WTC11 (cell line): ENCODE data around the gene BTD. TPM values are rescaled to one million over a fixed set of nuclear protein-coding genes. Genes with fewer than 3 reads are reported as not detected.
A peak's percentile ranks its signal among the peaks of the same experiment; 100 is the strongest.

ENCODE experiments used
- ATAC-seq: fragments of 200-7000 bp; cut with Tn5 transposase; 2 replicates; pipeline ENCODE4 v1.10.0; 2021; ENCODE audit warnings: mild to moderate bottlenecking, moderate library complexity
- CTCF ChIA-PET: fragments of 300-600 bp; sonication (Branson Sonifier 250); formaldehyde crosslinking; loops from one replicate; lab custom pipeline; 2021; ENCODE audit warnings: antibody characterized with exemption; lab: Charles Lee
- POLR2A ChIA-PET: fragments of 350-600 bp; sonication (Branson Sonifier 250); formaldehyde crosslinking; loops from one replicate; lab custom pipeline; 2021; ENCODE audit warnings: antibody characterized with exemption; lab: Charles Lee
- DNase-seq: peaks from one replicate; pipeline ENCODE4 v3.0.0; 2021; ENCODE audit warnings: low spot score
- H3K27ac Mint-ChIP-seq: 2 replicates; pipeline ENCODE4 v1.8.0; 2021; ENCODE audit warnings: mixed read lengths
- H3K27me3 Mint-ChIP-seq: 2 replicates; pipeline ENCODE4 v1.8.0; 2021; ENCODE audit warnings: low read depth, mild to moderate bottlenecking, moderate library complexity, mixed read lengths
- H3K36me3 Mint-ChIP-seq: 2 replicates; pipeline ENCODE4 v1.8.0; 2021; ENCODE audit warnings: mixed read lengths
- H3K4me1 Mint-ChIP-seq: 2 replicates; pipeline ENCODE4 v1.8.0; 2022; ENCODE audit warnings: mixed read lengths
- H3K4me3 Mint-ChIP-seq: 2 replicates; pipeline ENCODE4 v1.8.0; 2021; ENCODE audit warnings: mild to moderate bottlenecking, moderate library complexity, mixed read lengths
- H3K9me3 Mint-ChIP-seq: 2 replicates; pipeline ENCODE4 v1.8.0; 2021; ENCODE audit warnings: mixed read lengths
- ARID4B ChIP-seq: sonication (generic); formaldehyde crosslinking; IDR thresholded peaks from 2 replicates; pipeline ENCODE4 v1.8.0; 2023; ENCODE audit warnings: missing genetic modification reagents, mild to moderate bottlenecking, borderline replicate concordance
- CBFB ChIP-seq: sonication (generic); formaldehyde crosslinking; IDR thresholded peaks from 2 replicates; pipeline ENCODE4 v1.8.1; 2022; ENCODE audit warnings: mild to moderate bottlenecking, low read depth, missing genetic modification reagents
- CTCF ChIP-seq: fragments of 200-600 bp; IDR thresholded peaks from 2 replicates; pipeline ENCODE4 v1.8.0; 2022; ENCODE audit warnings: antibody characterized with exemption
- E2F1 ChIP-seq: sonication (generic); formaldehyde crosslinking; IDR thresholded peaks from 2 replicates; pipeline ENCODE4 v1.8.0; 2022; ENCODE audit warnings: mild to moderate bottlenecking, missing genetic modification reagents
- EMX1 ChIP-seq: fragments of 250-450 bp; sonication (Bioruptor Pico); IDR thresholded peaks from 2 replicates; pipeline ENCODE4 v1.8.0; 2021; ENCODE audit warnings: mild to moderate bottlenecking
- ETV6 ChIP-seq: sonication (generic); formaldehyde crosslinking; IDR thresholded peaks from 2 replicates; pipeline ENCODE4 v1.8.1; 2022; ENCODE audit warnings: mild to moderate bottlenecking, missing genetic modification reagents
- FOXK1 ChIP-seq: sonication (generic); formaldehyde crosslinking; IDR thresholded peaks from 2 replicates; pipeline ENCODE4 v1.8.0; 2022; ENCODE audit warnings: mild to moderate bottlenecking, moderate library complexity, missing genetic modification reagents
- HMGA2 ChIP-seq: fragments of 250-450 bp; sonication (Bioruptor Pico); IDR thresholded peaks from 2 replicates; pipeline ENCODE4 v1.4.0; 2021; ENCODE audit warnings: mild to moderate bottlenecking, moderate library complexity
- IRF2 ChIP-seq: sonication (generic); formaldehyde crosslinking; IDR thresholded peaks from 2 replicates; pipeline ENCODE4 v1.8.0; 2022; ENCODE audit warnings: low read depth, missing genetic modification reagents, borderline replicate concordance
- NFATC4 ChIP-seq: fragments of 250-450 bp; sonication (Bioruptor Pico); IDR thresholded peaks from 2 replicates; pipeline ENCODE4 v1.9.0; 2021; ENCODE audit warnings: mild to moderate bottlenecking
- NFE2L1 ChIP-seq: sonication (generic); formaldehyde crosslinking; IDR thresholded peaks from 2 replicates; pipeline ENCODE4 v1.8.1; 2023; ENCODE audit warnings: missing genetic modification reagents
- NR3C1 ChIP-seq: sonication (generic); formaldehyde crosslinking; conservative IDR thresholded peaks from 2 replicates; pipeline ENCODE4 v1.8.1; 2023; ENCODE audit warnings: low read depth, mild to moderate bottlenecking, missing genetic modification reagents
- PRDM15 ChIP-seq: sonication (generic); formaldehyde crosslinking; IDR thresholded peaks from 2 replicates; pipeline ENCODE4 v1.8.0; 2022; ENCODE audit warnings: missing genetic modification reagents
- SOX15 ChIP-seq: fragments of 250-450 bp; sonication (Bioruptor Pico); IDR thresholded peaks from 2 replicates; pipeline ENCODE4 v1.9.0; 2021; ENCODE audit warnings: mild to moderate bottlenecking
- SP1 ChIP-seq: sonication (generic); formaldehyde crosslinking; conservative IDR thresholded peaks from 2 replicates; pipeline ENCODE4 v1.8.1; 2022; ENCODE audit warnings: missing genetic modification reagents
- STAT6 ChIP-seq: sonication (generic); formaldehyde crosslinking; conservative IDR thresholded peaks from 2 replicates; pipeline ENCODE4 v1.8.1; 2023; ENCODE audit warnings: mild to moderate bottlenecking, low read depth, missing genetic modification reagents, moderate library complexity
- TP53 ChIP-seq: sonication (generic); formaldehyde crosslinking; IDR thresholded peaks from 2 replicates; pipeline ENCODE4 v1.8.1; 2023; ENCODE audit warnings: mild to moderate bottlenecking, missing genetic modification reagents
- ZNF138 ChIP-seq: sonication (generic); formaldehyde crosslinking; conservative IDR thresholded peaks from 2 replicates; pipeline ENCODE4 v1.8.1; 2022; ENCODE audit warnings: mild to moderate bottlenecking, moderate library complexity, missing genetic modification reagents
- ZNF396 ChIP-seq: fragments of 250-450 bp; sonication (Bioruptor Pico); IDR thresholded peaks from 2 replicates; pipeline ENCODE4 v1.8.0; 2021; ENCODE audit warnings: mild to moderate bottlenecking, moderate library complexity, borderline replicate concordance
- total RNA-seq: library from RNA; stranded (reverse); gene quantifications from 3 replicates; pipeline ENCODE4 v1.2.3, GENCODE V29; 2021

Gene BTD
- total RNA-seq, 1 experiment from 2014 or later, result 18.5 TPM

- Mint-ChIP-seq H3K4me3 (no peak overlapping the region), H3K27me3 (no peaks in the 10 kb centered on the region)
- POLR2A ChIA-PET, result no interaction called here
Observed at GRCh38 chr3:15556512-15556911, 45.0 kb upstream of the BTD start.

GRCh38 chr3:15557511-15557946 is 44.0 kb upstream of the BTD start:
- H3K4me1 Mint-ChIP-seq, result peaks cover 8% of the 10 kb centered on the region
- H3K36me3 Mint-ChIP-seq, result peaks cover 15% of the 10 kb centered on the region
- no peak overlapping the region for H3K27ac Mint-ChIP-seq
- ChIA-PET POLR2A (no interaction called here), CTCF (interaction anchor here (0.6 to 2.6 kb wide), 2 partner anchors 31 to 39 kb away, joined by 3 to 37 read pairs; no protein-coding TSS in a partner anchor)
- H3K4me3 Mint-ChIP-seq, result no peak overlapping the region
- DNase-seq (peak; percentile 47), ATAC-seq (peak; percentile 98)
- no peak for TF ChIP-seq ETV6
- peak; percentile 36; the same call in 1 of the 2 replicates for TF ChIP-seq CTCF
- no peak for TF ChIP-seq FOXK1
- no peak for TF ChIP-seq SP1 (CRISPR knock-in tag)
- TF ChIP-seq IRF2 (CRISPR knock-in tag), result no peak
- no peaks in the 10 kb centered on the region for H3K9me3 Mint-ChIP-seq
- no peaks in the 10 kb centered on the region for H3K27me3 Mint-ChIP-seq

More at GRCh38 chr3:15556512-15556911, 45.0 kb upstream of the BTD start:
- no peaks in the 10 kb centered on the region for H3K9me3 Mint-ChIP-seq
- ATAC-seq, result no peak
- no peak for TF ChIP-seq NR3C1 (CRISPR knock-in tag)
- TF ChIP-seq, all 79 proteins: peak for 0
- CTCF ChIA-PET, result interaction anchor here (0.6 to 2.6 kb wide), 2 partner anchors 19 to 30 kb away, joined by 3 to 37 read pairs; no protein-coding TSS in a partner anchor
- Mint-ChIP-seq H3K36me3 (peaks cover 11% of the 10 kb centered on the region; the same call in 1 of the 2 replicates), H3K27ac (no peak overlapping the region), H3K4me1 (peaks cover 8% of the 10 kb centered on the region)
- no peak for DNase-seq

- ATAC-seq (no peak), DNase-seq (no peak)
- no peak overlapping the region for H3K4me3 Mint-ChIP-seq
- H3K36me3 Mint-ChIP-seq, result peaks cover 25% of the 10 kb centered on the region
- peaks cover 2% of the 10 kb centered on the region; the same call in 1 of the 2 replicates for H3K4me1 Mint-ChIP-seq
- ChIA-PET CTCF (interaction anchor here (0.7 to 2.6 kb wide), 3 partner anchors 32 to 441 kb away, joined by 3 to 37 read pairs (median 5); no protein-coding TSS in a partner anchor), POLR2A (no interaction called here)
- H3K27me3 Mint-ChIP-seq, result no peaks in the 10 kb centered on the region
- H3K9me3 Mint-ChIP-seq, result no peaks in the 10 kb centered on the region
- no peak overlapping the region for H3K27ac Mint-ChIP-seq
- no peak for TF ChIP-seq ZNF396
- no peak for TF ChIP-seq HMGA2 (CRISPR knock-in tag)
- TF ChIP-seq NFE2L1, result no peak
- TF ChIP-seq ETV6, result no peak
- TF ChIP-seq CBFB (CRISPR knock-in tag), result no peak
- TF ChIP-seq STAT6 (CRISPR knock-in tag), result no peak
- no peak for TF ChIP-seq E2F1 (CRISPR knock-in tag)
- no peak for TF ChIP-seq PRDM15 (CRISPR knock-in tag)
- TF ChIP-seq NR3C1 (CRISPR knock-in tag), result no peak
- no peak for TF ChIP-seq TP53 (CRISPR knock-in tag)
- TF ChIP-seq ZNF138 (CRISPR knock-in tag), result no peak
- TF ChIP-seq ARID4B (CRISPR knock-in tag), result no peak
- no peak for TF ChIP-seq NFATC4 (CRISPR knock-in tag)
- no peak for TF ChIP-seq EMX1 (CRISPR knock-in tag)
- TF ChIP-seq SOX15 (CRISPR knock-in tag), result no peak
Observed at GRCh38 chr3:15558581-15558980, 43.0 kb upstream of the BTD start.
